ENCODE data around the gene TBX4. TPM values are rescaled to one million over a fixed set of nuclear protein-coding genes. Genes with fewer than 3 reads are reported as not detected.
"Not testable (repeated sequence)": the region's sequence is repeated elsewhere in the genome, so short reads cannot be mapped to it uniquely, and the experiment has no call there.

TBX4 gene
- total and polyA plus RNA-seq, 2 donors from 2014 or later, result not detected

GRCh38 chr17:61524319-61524718, 72.1 kb downstream of the TBX4 start:
- Histone ChIP-seq H3K9ac (ENCODE audit: low read length in 3 of 3) (no peak overlapping the region), H3K4me3 (ENCODE audit: low read length in 3 of 3) (no peak overlapping the region), H3K9me3 (ENCODE audit: control insufficient read depth in 2 of 3, insufficient read depth in 1 of 3, low read length in 3 of 3) (no peaks in the 10 kb centered on the region), H3K4me1 (ENCODE audit: control insufficient read depth in 2 of 3, insufficient read depth in 2 of 3, low read depth in 1 of 3, low read length in 3 of 3) (no peaks in the 10 kb centered on the region), H3K27me3 (ENCODE audit: control insufficient read depth, insufficient read depth, low read length) (no peaks in the 10 kb centered on the region), H3K36me3 (ENCODE audit: control insufficient read depth in 2 of 3, insufficient read depth in 3 of 3, low read length in 3 of 3) (no peaks in the 10 kb centered on the region), H3K27ac (ENCODE audit: low read depth in 2 of 2, low read length in 2 of 2) (no peak overlapping the region)
- FAIRE-seq, result no peak
- intact Hi-C loops (cut with DNase I), result no loop called here
- TF ChIP-seq, protein P1, sequence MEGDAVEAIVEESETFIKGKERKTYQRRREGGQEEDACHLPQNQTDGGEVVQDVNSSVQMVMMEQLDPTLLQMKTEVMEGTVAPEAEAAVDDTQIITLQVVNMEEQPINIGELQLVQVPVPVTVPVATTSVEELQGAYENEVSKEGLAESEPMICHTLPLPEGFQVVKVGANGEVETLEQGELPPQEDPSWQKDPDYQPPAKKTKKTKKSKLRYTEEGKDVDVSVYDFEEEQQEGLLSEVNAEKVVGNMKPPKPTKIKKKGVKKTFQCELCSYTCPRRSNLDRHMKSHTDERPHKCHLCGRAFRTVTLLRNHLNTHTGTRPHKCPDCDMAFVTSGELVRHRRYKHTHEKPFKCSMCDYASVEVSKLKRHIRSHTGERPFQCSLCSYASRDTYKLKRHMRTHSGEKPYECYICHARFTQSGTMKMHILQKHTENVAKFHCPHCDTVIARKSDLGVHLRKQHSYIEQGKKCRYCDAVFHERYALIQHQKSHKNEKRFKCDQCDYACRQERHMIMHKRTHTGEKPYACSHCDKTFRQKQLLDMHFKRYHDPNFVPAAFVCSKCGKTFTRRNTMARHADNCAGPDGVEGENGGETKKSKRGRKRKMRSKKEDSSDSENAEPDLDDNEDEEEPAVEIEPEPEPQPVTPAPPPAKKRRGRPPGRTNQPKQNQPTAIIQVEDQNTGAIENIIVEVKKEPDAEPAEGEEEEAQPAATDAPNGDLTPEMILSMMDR (IDR thresholded peaks at IDR 0.05; ENCODE audit: borderline replicate concordance, extremely low read depth, insufficient read depth), result no peak
- DNase-seq, result no peak

GRCh38 chr17:61527441-61527840, 75.2 kb downstream of the TBX4 start:
- H3K4me3 ChIP-seq (ENCODE audit: low read length in 3 of 3); FAIRE-seq; H3K9me3 ChIP-seq (ENCODE audit: control insufficient read depth in 2 of 3, insufficient read depth in 1 of 3, low read length in 3 of 3); DNase-seq; intact Hi-C loops (cut with DNase I); H3K27me3 ChIP-seq (ENCODE audit: control insufficient read depth, insufficient read depth, low read length); H3K27ac ChIP-seq (ENCODE audit: low read depth in 2 of 2, low read length in 2 of 2); H3K4me1 ChIP-seq (ENCODE audit: control insufficient read depth in 2 of 3, insufficient read depth in 2 of 3, low read depth in 1 of 3, low read length in 3 of 3); H3K9ac ChIP-seq (ENCODE audit: low read length in 3 of 3); H3K36me3 ChIP-seq (ENCODE audit: control insufficient read depth in 2 of 3, insufficient read depth in 3 of 3, low read length in 3 of 3): not testable (repeated sequence)

- no peak for FAIRE-seq
- no peak overlapping the region for H3K27ac ChIP-seq (ENCODE audit: low read depth in 2 of 2, low read length in 2 of 2)
- no peaks in the 10 kb centered on the region for H3K9me3 ChIP-seq (ENCODE audit: control insufficient read depth in 2 of 3, insufficient read depth in 1 of 3, low read length in 3 of 3)
- H3K9ac ChIP-seq (ENCODE audit: low read length in 3 of 3), result no peak overlapping the region
- H3K27me3 ChIP-seq (ENCODE audit: control insufficient read depth, insufficient read depth, low read length), result no peaks in the 10 kb centered on the region
- no peak overlapping the region for H3K4me3 ChIP-seq (ENCODE audit: low read length in 3 of 3)
- H3K36me3 ChIP-seq (ENCODE audit: control insufficient read depth in 2 of 3, insufficient read depth in 3 of 3, low read length in 3 of 3), result no peaks in the 10 kb centered on the region
- no peak for DNase-seq
- no peaks in the 10 kb centered on the region for H3K4me1 ChIP-seq (ENCODE audit: control insufficient read depth in 2 of 3, insufficient read depth in 2 of 3, low read depth in 1 of 3, low read length in 3 of 3)
- intact Hi-C loops (cut with DNase I), result no loop called here
- TF ChIP-seq, protein P1 (IDR thresholded peaks at IDR 0.05; ENCODE audit: borderline replicate concordance, extremely low read depth, insufficient read depth), result no peak
Measured at GRCh38 chr17:61528171-61528570, 75.9 kb downstream of the TBX4 start.

DNA sequence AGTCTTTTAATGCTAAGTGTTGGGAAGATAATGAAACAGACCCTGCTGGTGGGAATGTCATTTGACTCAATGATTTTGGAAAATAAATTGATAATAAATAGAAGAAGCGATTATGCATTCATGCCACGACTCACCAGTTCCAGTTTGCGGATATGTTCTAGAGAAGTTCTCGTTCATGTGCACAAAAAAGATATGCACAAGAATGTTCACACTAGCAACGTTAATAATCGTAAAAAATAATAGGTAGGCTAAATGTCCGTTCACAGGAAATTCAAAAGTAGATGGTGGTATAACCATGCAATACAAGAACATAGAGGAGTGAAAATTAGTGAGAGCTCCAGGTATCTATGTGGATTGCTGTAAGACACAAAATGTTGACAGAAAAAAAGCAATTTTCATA, 79.0 kb downstream of the TBX4 start:
- no peak for FAIRE-seq
- TF ChIP-seq, protein P1 (IDR thresholded peaks at IDR 0.05; ENCODE audit: borderline replicate concordance, extremely low read depth, insufficient read depth), result no peak

More for the DNA sequence above, 79.0 kb downstream of the TBX4 start:
- intact Hi-C loops (cut with DNase I), result no loop called here
- no peak for DNase-seq
- no peaks in the 10 kb centered on the region for H3K9me3 ChIP-seq (ENCODE audit: control insufficient read depth in 2 of 3, insufficient read depth in 1 of 3, low read length in 3 of 3)
- no peak overlapping the region for H3K9ac ChIP-seq (ENCODE audit: low read length in 3 of 3)
- H3K36me3 ChIP-seq (ENCODE audit: control insufficient read depth in 2 of 3, insufficient read depth in 3 of 3, low read length in 3 of 3), result no peaks in the 10 kb centered on the region
- H3K27ac ChIP-seq (ENCODE audit: low read depth in 2 of 2, low read length in 2 of 2), result no peak overlapping the region
- H3K4me3 ChIP-seq (ENCODE audit: low read length in 3 of 3), result no peak overlapping the region
- H3K27me3 ChIP-seq (ENCODE audit: control insufficient read depth, insufficient read depth, low read length), result no peaks in the 10 kb centered on the region
- H3K4me1 ChIP-seq (ENCODE audit: control insufficient read depth in 2 of 3, insufficient read depth in 2 of 3, low read depth in 1 of 3, low read length in 3 of 3), result no peaks in the 10 kb centered on the region
